HG03457 (cell line): ENCODE measurements around the gene TMEM44.
"Not testable (repeated sequence)": the region's sequence is repeated elsewhere in the genome, so short reads cannot be mapped to it uniquely, and the experiment has no call there.

ENCODE experiments used
- ATAC-seq: cut with Tn5 transposase; IDR thresholded peaks from one replicate; pipeline ENCODE4 v1.9.1; 2021; ENCODE audit warnings: moderate number of reproducible peaks; ENCODE audit not compliant: unreplicated experiment

Gene TMEM44

GRCh38 chr3:194610689-194611088 lies 22.5 kb downstream of the TMEM44 start:
- no peak for ATAC-seq

DNA sequence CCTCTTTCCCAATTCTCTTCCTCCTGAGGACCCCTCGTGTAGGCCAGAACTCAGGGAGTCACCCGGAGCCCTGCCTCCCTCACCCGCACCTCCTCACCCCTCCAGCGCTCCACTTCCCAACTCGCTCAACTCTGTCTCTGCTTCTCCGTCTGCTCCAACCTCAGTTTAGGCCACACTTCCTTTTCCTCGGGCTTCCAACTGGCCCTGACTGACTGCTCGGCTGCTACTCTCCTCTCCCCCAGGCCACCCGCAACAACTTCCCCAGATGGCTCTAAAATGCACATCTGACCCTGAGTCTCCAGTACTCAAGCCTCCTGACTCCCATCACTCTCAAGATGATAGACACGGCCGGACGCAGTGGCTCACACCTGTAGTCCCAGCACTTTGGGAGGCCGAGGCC lies 23.6 kb downstream of the TMEM44 start:
- no peak for ATAC-seq

GRCh38 chr3:194608981-194609380 lies 24.2 kb downstream of the TMEM44 start:
- no peak for ATAC-seq

DNA sequence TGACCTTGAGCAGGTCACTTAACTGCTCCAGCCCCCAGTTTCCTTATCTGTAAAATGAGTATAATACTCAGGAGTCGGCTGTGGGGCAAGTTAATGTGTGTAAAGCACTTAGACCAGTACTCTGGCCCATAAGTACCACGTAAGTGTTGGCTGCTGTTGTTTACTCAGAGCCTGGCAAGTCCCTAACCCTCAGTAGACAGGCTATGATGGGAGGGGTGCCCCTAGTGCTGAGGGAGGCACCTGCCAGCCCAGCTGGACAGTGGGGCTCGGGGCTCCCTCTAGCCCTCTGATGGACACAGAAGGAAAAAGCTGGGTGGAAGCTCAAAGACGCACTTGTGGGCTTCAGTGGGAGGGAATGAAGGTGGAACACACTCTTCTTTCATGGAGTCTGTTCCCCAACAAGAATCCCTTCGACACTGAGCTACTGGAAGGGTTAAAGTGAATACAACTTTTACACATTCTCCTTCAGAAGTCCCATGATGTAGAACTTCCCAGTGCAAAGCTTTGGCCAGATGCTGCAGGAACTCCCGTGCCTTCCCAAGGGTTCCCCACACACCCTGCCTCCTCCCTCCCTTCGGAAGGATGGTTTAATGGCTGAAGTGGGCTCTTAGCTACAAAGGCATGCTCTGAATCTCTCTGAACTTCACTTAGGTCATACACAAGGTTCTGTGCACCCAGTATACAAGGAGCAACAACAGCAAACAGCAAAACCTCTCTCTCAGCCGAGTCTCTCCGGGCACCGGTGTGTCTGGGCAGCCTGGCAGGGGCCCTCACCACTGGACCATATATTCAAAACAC lies 25.4 kb downstream of the TMEM44 start:
- no peak for ATAC-seq

DNA sequence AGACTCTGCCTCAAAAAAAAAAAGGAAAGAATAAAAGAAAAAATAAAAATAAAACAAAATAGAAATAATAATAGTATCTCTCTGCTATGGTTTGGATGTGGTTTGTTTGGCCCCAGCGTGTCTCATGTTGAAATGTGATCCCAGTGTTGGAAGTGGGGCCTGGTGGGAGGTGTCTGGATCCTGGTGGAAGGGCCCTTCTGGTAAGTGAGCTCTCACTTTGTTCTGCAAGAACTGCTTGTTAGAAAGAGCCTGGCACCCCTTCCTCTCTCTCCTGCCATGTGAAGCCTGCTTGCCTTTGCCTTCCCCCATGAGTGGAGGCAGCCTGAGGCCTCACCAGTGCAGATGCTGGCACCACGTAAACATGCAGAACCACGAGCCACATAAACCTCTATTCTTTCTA lies 26.3 kb downstream of the TMEM44 start:
- no peak for ATAC-seq

- ATAC-seq: no peak
Measured at GRCh38 chr3:194606163-194606562, 27.1 kb downstream of the TMEM44 start.

DNA sequence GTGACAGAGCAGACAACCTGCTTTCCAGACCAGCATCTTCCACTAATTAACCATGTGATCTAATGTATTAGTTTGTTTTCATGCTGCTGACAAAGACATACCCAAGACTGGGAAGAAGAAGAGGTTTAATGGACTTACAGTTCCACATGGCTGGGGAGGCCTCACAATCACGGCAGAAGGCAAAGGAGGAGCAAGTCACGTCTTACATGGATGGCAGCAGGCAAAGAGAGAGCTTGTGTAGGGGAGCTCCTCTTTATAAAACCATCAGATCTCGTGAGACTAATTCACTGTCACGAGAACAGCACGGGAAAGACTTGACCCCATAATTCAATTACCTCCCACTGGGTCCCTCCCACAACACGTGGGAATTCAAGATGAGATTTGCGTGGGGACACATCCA lies 27.9 kb downstream of the TMEM44 start:
- ATAC-seq: not testable (repeated sequence)

DNA sequence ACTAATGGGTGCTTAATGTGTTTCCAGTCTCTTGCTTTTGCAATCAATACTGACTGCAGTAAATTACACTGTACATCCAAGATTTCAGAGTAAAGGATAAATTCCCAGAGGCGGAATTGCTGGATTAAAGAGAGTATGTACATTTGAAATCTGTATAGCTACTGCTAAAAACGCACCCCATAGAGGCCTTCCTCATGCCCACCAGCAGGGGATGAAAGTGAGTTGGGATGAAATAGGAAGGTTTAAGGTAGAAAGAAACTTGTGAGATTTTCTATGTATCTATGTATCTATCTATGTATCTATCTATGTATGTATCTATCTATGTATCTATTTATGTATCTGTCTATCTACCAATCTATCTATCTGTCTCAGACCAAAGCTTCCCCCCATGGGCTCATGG lies 28.4 kb downstream of the TMEM44 start:
- ATAC-seq: no peak

DNA sequence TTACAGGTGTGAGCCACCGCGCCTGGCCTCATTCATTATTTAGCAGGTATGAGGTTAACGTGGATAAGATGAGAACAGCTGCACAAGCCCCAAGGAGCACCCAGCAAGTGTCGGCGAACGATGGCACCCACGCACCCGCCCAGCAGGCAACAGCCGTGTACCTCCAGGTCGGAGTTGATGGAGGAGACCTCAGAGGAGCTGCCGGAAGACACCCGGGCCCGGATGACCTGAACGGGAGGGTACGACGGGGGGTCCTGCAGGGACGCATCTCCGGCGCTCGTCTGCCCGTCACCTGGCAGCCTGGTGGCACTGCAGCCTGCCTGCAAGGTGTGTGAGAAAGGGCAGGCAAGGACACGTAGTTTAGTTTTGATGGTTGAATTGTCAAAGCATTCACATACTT lies 29.1 kb downstream of the TMEM44 start:
- no peak for ATAC-seq

DNA sequence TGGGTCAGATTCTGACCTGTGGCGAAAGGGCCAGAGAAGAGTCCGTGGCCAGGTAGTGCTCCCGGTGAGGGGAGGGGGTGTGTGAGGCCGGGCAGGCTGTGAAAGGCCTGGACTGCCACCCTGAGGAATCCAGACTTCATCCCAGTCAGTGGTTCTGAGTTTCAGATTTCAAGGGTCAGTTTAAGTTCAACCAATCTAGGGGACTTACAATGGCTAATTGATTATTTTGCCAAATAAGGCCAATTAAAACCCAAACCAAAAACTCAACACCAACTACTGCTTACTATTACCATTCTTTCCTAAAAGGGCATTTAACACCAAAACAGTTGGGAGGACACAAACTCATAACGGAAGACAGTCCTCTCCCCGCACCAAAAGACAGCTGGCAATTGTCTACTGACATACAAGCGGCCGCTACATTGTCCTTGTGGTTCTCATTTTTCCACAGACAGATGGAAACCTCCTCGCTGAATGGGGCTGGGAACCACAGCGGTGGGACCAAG lies 30.5 kb downstream of the TMEM44 start:
- ATAC-seq: no peak

GRCh38 chr3:194598771-194599557 lies 34.3 kb downstream of the TMEM44 start:
- no peak for ATAC-seq

- no peak for ATAC-seq
Measured at GRCh38 chr3:194596906-194597305, 36.3 kb downstream of the TMEM44 start.

GRCh38 chr3:194592798-194593752 lies 40.1 kb downstream of the TMEM44 start:
- ATAC-seq: no peak

GRCh38 chr3:194588741-194589140 lies 44.5 kb downstream of the TMEM44 start:
- no peak for ATAC-seq

DNA sequence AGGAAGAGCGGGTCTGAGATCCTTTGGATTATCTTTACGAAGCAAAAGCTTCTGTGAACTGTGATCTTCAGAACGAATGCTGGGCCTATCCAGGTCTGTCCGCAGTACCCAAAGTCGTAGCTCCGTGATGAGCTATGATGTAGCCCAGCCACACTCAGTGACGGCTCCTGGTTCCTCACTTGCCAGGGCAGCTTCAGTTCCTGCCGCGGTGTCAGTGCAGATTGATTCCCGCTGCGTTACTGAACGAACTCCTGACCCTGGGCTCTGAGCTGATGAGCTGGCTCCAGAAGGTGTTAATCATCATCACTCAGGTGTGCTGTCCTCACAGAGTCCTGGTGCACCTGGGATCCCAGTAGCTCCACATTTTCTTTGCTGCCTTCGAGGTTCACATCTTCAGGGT lies 45.0 kb downstream of the TMEM44 start:
- no peak for ATAC-seq

- no peak for ATAC-seq
Measured at GRCh38 chr3:194587438-194587931, 45.7 kb downstream of the TMEM44 start.

DNA sequence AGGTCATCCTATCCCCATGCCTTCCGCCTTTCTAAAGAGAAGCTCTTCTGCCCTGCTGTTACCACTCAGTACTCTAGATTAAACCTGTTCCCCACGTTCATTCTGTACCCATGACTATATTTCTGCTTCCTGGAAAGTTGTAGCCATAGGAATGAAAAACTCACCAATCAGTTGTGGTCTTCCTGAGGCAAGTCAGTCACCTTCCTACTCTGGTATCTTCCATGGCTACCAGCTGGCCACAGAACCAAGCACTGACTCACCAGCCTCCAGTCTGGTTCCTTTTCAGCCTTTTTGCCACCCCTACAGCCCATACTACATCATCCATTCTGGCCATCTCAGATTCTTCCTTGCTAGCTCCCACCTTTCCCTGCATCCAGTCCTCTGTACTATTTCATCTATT lies 46.4 kb downstream of the TMEM44 start:
- ATAC-seq: no peak

DNA sequence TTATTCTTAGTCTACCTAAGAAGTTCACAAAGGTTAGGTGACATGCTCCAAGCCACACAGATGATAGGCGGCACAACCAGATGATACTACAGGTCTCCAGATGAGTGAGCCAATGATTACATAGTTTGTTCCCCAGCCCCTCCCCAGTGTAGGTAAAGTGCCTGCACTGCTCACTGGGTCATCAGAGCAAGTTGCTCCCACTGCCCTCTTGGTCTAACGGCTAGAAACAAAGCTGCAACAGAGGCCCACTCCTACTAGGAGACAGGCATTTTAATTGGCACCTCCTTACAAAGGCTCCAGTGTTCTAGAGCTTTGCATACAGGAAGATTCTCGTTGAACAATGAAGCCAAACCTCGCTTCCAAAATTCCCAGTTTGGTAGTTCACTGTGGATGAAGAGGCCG lies 47.3 kb downstream of the TMEM44 start:
- no peak for ATAC-seq

- ATAC-seq: no peak
Measured at GRCh38 chr3:194584866-194585265, 48.4 kb downstream of the TMEM44 start.

DNA sequence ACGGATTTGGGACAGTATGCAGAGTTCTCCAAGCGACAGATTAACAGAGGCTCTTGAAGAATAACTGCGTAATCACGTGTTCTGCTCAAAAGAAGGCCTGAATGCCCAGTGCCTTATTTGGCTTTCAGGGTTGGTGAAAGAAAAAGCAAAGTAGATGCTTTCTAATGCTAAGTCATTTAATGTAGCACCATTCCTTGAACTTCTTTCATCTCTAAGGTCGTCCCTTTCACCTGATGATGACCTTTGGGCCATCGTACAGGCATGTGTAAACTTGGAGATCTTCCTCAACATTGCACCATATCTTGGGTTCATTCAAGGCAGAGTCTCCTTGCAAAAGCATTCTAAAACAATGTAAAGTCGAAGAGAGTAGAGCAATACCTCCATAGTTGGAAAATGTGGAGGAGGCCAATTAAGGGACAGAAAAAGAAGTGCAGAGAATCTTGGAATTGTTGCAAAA lies 48.9 kb downstream of the TMEM44 start:
- no peak for ATAC-seq
